ENCODE data around the gene TTC7B. TPM values are rescaled to one million over a fixed set of nuclear protein-coding genes. Genes with fewer than 3 reads are reported as not detected.

The TTC7B gene
- total and polyA plus RNA-seq, 9 donors = 17.6 to 44.7 (median 38.0) TPM

DNA sequence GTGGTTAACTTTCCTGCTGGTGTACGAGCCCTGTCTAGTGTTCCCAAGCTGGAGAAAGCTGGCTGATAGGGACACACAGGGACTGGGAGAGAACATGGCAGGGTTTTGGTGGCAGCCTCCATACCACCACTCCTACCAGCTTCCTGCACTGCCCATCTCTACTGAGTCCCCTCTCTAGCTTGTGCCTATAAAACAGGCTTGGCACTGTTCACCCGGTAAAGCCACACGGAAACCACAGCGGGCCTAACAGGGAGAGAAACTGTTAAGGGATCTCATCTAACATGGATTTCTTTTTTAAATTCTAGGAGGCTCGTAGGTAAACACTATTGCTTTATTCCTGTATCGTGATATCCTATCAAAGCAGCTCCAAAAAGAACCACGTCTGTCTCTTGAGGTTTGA, 204.7 kb downstream of the TTC7B start:
- Histone ChIP-seq H3K27me3 (ENCODE audit: control insufficient read depth, insufficient read depth, low read length) (no peaks in the 10 kb centered on the region), H3K27ac (ENCODE audit: low read length) (peak overlapping the region; percentile 93), H3K4me1 (ENCODE audit: control insufficient read depth, insufficient read depth, low read length) (peaks cover 64% of the 10 kb centered on the region), H3K36me3 (ENCODE audit: control insufficient read depth, insufficient read depth, low read length) (peaks cover 3% of the 10 kb centered on the region), H3K9me3 (replicated peaks; ENCODE audit: control insufficient read depth, low read depth, low read length) (no peaks in the 10 kb centered on the region), H3K4me3 (ENCODE audit: low read length) (no peak overlapping the region)
- WGBS (ENCODE audit: insufficient coverage) = no CpG with 5 or more reads among the region's 7 CpGs
- no peak for DNase-seq

- Histone ChIP-seq H3K4me1 (ENCODE audit: control insufficient read depth, insufficient read depth, low read length) (peaks cover 55% of the 10 kb centered on the region), H3K27me3 (ENCODE audit: control insufficient read depth, insufficient read depth, low read length) (no peaks in the 10 kb centered on the region), H3K4me3 (ENCODE audit: low read length) (no peak overlapping the region), H3K9me3 (replicated peaks; ENCODE audit: control insufficient read depth, low read depth, low read length) (no peaks in the 10 kb centered on the region), H3K27ac (ENCODE audit: low read length) (no peak overlapping the region), H3K36me3 (ENCODE audit: control insufficient read depth, insufficient read depth, low read length) (peaks cover 3% of the 10 kb centered on the region)
- WGBS (ENCODE audit: insufficient coverage) = 94% methylated on average over 3 of the region's 10 CpGs
- no peak for DNase-seq
These were observed 205.7 kb downstream of the TTC7B start for GRCh38 chr14:90610346-90611040.

DNA sequence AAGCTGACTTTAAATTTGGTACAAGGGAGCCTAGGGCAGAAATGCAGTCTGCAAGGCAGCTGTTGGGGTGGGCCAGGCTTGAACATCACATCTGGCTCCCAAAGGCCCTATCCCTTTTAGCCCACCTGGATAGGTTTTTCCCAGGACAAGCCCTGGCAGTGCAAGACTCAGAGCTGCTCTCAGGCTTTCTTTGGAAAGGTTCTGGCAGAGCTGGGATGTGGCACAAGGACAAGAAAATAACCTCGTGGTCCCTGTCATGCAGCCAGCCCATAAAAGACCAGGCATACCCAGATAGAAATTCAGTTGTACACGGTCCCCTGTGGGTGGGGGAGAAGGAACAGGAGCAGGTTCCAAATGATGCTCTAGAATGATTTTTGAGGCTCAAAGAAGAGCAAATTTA, 206.9 kb downstream of the TTC7B start:
- 33% methylated on average over 2 of the region's 2 CpGs for WGBS (ENCODE audit: insufficient coverage)
- H3K36me3 ChIP-seq (ENCODE audit: control insufficient read depth, insufficient read depth, low read length) = peaks cover 3% of the 10 kb centered on the region
- no peak overlapping the region for H3K4me3 ChIP-seq (ENCODE audit: low read length)
- H3K9me3 ChIP-seq (replicated peaks; ENCODE audit: control insufficient read depth, low read depth, low read length) = no peaks in the 10 kb centered on the region
- no peaks in the 10 kb centered on the region for H3K27me3 ChIP-seq (ENCODE audit: control insufficient read depth, insufficient read depth, low read length)
- DNase-seq = peak; percentile 55
- H3K4me1 ChIP-seq (ENCODE audit: control insufficient read depth, insufficient read depth, low read length) = peaks cover 46% of the 10 kb centered on the region
- H3K27ac ChIP-seq (ENCODE audit: low read length) = peak overlapping the region; percentile 62

GRCh38 chr14:90608929-90609341, 207.3 kb downstream of the TTC7B start:
- no peaks in the 10 kb centered on the region for H3K9me3 ChIP-seq (replicated peaks; ENCODE audit: control insufficient read depth, low read depth, low read length)
- WGBS (ENCODE audit: insufficient coverage) = 31% methylated on average over 3 of the region's 7 CpGs
- DNase-seq = peak; percentile 78
- H3K4me1 ChIP-seq (ENCODE audit: control insufficient read depth, insufficient read depth, low read length) = peaks cover 45% of the 10 kb centered on the region
- H3K36me3 ChIP-seq (ENCODE audit: control insufficient read depth, insufficient read depth, low read length) = peaks cover 3% of the 10 kb centered on the region
- H3K27ac ChIP-seq (ENCODE audit: low read length) = peak overlapping the region; percentile 62
- no peak overlapping the region for H3K4me3 ChIP-seq (ENCODE audit: low read length)
- no peaks in the 10 kb centered on the region for H3K27me3 ChIP-seq (ENCODE audit: control insufficient read depth, insufficient read depth, low read length)

GRCh38 chr14:90608281-90608680, 207.9 kb downstream of the TTC7B start:
- WGBS (ENCODE audit: insufficient coverage) = 81% methylated on average over 6 of the region's 11 CpGs

GRCh38 chr14:90607141-90607540, 209.1 kb downstream of the TTC7B start:
- Histone ChIP-seq H3K36me3 (ENCODE audit: control insufficient read depth, insufficient read depth, low read length) (peaks cover 3% of the 10 kb centered on the region), H3K27ac (ENCODE audit: low read length) (no peak overlapping the region), H3K4me3 (ENCODE audit: low read length) (no peak overlapping the region), H3K9me3 (replicated peaks; ENCODE audit: control insufficient read depth, low read depth, low read length) (no peaks in the 10 kb centered on the region), H3K27me3 (ENCODE audit: control insufficient read depth, insufficient read depth, low read length) (no peaks in the 10 kb centered on the region), H3K4me1 (ENCODE audit: control insufficient read depth, insufficient read depth, low read length) (peaks cover 33% of the 10 kb centered on the region)
- 90% methylated on average over 10 of the region's 10 CpGs for WGBS (ENCODE audit: insufficient coverage)
- no peak for DNase-seq

More at GRCh38 chr14:90608281-90608680, 207.9 kb downstream of the TTC7B start:
- no peak overlapping the region for H3K27ac ChIP-seq (ENCODE audit: low read length)
- H3K36me3 ChIP-seq (ENCODE audit: control insufficient read depth, insufficient read depth, low read length) = peaks cover 3% of the 10 kb centered on the region
- peaks cover 41% of the 10 kb centered on the region for H3K4me1 ChIP-seq (ENCODE audit: control insufficient read depth, insufficient read depth, low read length)
- H3K27me3 ChIP-seq (ENCODE audit: control insufficient read depth, insufficient read depth, low read length) = no peaks in the 10 kb centered on the region
- no peak for DNase-seq
- H3K4me3 ChIP-seq (ENCODE audit: low read length) = no peak overlapping the region
- no peaks in the 10 kb centered on the region for H3K9me3 ChIP-seq (replicated peaks; ENCODE audit: control insufficient read depth, low read depth, low read length)

- H3K36me3 ChIP-seq (ENCODE audit: control insufficient read depth, insufficient read depth, low read length) = peaks cover 3% of the 10 kb centered on the region
- peaks cover 31% of the 10 kb centered on the region for H3K4me1 ChIP-seq (ENCODE audit: control insufficient read depth, insufficient read depth, low read length)
- no peaks in the 10 kb centered on the region for H3K9me3 ChIP-seq (replicated peaks; ENCODE audit: control insufficient read depth, low read depth, low read length)
- no peaks in the 10 kb centered on the region for H3K27me3 ChIP-seq (ENCODE audit: control insufficient read depth, insufficient read depth, low read length)
- H3K27ac ChIP-seq (ENCODE audit: low read length) = no peak overlapping the region
- DNase-seq = no peak
- WGBS (ENCODE audit: insufficient coverage) = no CpG with 5 or more reads among the region's 2 CpGs
- no peak overlapping the region for H3K4me3 ChIP-seq (ENCODE audit: low read length)
These were observed 209.8 kb downstream of the TTC7B start for GRCh38 chr14:90606434-90606833.

GRCh38 chr14:90605430-90605829, 210.8 kb downstream of the TTC7B start:
- no peaks in the 10 kb centered on the region for H3K9me3 ChIP-seq (replicated peaks; ENCODE audit: control insufficient read depth, low read depth, low read length)
- no peaks in the 10 kb centered on the region for H3K36me3 ChIP-seq (ENCODE audit: control insufficient read depth, insufficient read depth, low read length)
- H3K4me3 ChIP-seq (ENCODE audit: low read length) = no peak overlapping the region
- no peak for DNase-seq
- H3K27me3 ChIP-seq (ENCODE audit: control insufficient read depth, insufficient read depth, low read length) = no peaks in the 10 kb centered on the region
- 66% methylated on average over 4 of the region's 6 CpGs for WGBS (ENCODE audit: insufficient coverage)
- peaks cover 21% of the 10 kb centered on the region for H3K4me1 ChIP-seq (ENCODE audit: control insufficient read depth, insufficient read depth, low read length)
- H3K27ac ChIP-seq (ENCODE audit: low read length) = no peak overlapping the region

DNA sequence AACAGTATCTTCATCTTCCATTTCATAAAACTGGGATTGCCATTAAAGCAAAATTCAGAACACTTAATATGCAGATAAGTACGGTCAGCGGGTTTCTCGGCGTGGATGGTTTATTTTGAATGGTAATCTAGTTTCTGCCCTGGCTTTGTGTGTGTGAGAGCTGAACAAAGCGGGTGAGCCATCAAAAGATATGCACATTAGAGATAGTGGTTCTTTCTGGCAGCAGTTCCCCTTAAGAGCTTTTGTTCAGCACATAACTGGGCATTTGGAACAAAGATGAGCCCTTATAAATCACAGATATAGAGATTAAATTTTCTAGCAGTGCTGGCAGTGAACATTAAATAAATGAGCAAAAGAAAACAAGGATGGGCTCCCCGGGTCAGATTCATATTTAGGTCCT, 211.9 kb downstream of the TTC7B start:
- Histone ChIP-seq H3K4me1 (ENCODE audit: control insufficient read depth, insufficient read depth, low read length) (peaks cover 20% of the 10 kb centered on the region), H3K27ac (ENCODE audit: low read length) (no peak overlapping the region), H3K4me3 (ENCODE audit: low read length) (no peak overlapping the region), H3K9me3 (replicated peaks; ENCODE audit: control insufficient read depth, low read depth, low read length) (no peaks in the 10 kb centered on the region), H3K36me3 (ENCODE audit: control insufficient read depth, insufficient read depth, low read length) (no peaks in the 10 kb centered on the region), H3K27me3 (ENCODE audit: control insufficient read depth, insufficient read depth, low read length) (no peaks in the 10 kb centered on the region)
- DNase-seq = no peak
- 62% methylated on average over 4 of the region's 6 CpGs for WGBS (ENCODE audit: insufficient coverage)

GRCh38 chr14:90603841-90604240, 212.4 kb downstream of the TTC7B start:
- H3K4me3 ChIP-seq (ENCODE audit: low read length) = no peak overlapping the region
- H3K27me3 ChIP-seq (ENCODE audit: control insufficient read depth, insufficient read depth, low read length) = no peaks in the 10 kb centered on the region
- H3K4me1 ChIP-seq (ENCODE audit: control insufficient read depth, insufficient read depth, low read length) = peaks cover 16% of the 10 kb centered on the region
- H3K9me3 ChIP-seq (replicated peaks; ENCODE audit: control insufficient read depth, low read depth, low read length) = no peaks in the 10 kb centered on the region
- H3K27ac ChIP-seq (ENCODE audit: low read length) = no peak overlapping the region
- no CpG with 5 or more reads among the region's 3 CpGs for WGBS (ENCODE audit: insufficient coverage)
- DNase-seq = no peak
- H3K36me3 ChIP-seq (ENCODE audit: control insufficient read depth, insufficient read depth, low read length) = no peaks in the 10 kb centered on the region

DNA sequence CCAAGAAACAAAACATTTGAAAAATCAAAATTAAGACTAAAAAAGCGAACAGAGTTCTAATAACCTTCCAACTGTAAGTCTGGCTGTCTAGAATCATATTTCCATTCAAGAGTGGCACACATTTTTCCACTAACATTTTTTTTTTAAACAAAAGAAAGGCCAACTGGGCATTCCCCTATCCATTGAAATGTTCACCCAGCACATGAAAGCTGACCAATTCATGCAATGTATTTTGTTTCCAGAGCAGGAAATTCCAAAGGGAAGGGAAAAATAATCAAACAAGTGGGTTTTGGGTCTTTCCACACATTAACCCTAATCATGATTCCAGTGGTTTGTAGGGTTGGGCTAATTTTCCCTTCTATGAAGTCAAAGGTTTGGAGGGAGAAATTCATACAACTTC, 212.9 kb downstream of the TTC7B start:
- DNase-seq = no peak

More for the DNA sequence above, 212.9 kb downstream of the TTC7B start:
- H3K27ac ChIP-seq (ENCODE audit: low read length) = no peak overlapping the region
- no peaks in the 10 kb centered on the region for H3K27me3 ChIP-seq (ENCODE audit: control insufficient read depth, insufficient read depth, low read length)
- no peaks in the 10 kb centered on the region for H3K9me3 ChIP-seq (replicated peaks; ENCODE audit: control insufficient read depth, low read depth, low read length)
- no peak overlapping the region for H3K4me3 ChIP-seq (ENCODE audit: low read length)
- H3K4me1 ChIP-seq (ENCODE audit: control insufficient read depth, insufficient read depth, low read length) = peaks cover 11% of the 10 kb centered on the region
- WGBS (ENCODE audit: insufficient coverage) = 100% methylated on average over 1 of the region's 1 CpG
- no peaks in the 10 kb centered on the region for H3K36me3 ChIP-seq (ENCODE audit: control insufficient read depth, insufficient read depth, low read length)
